GM12801 (cell line): ENCODE measurements around the gene LBH.

Experiments used
- TF ChIP-seq, protein P1 (sequence below): IDR thresholded peaks from one replicate; pipeline ENCODE4 v1.5.1; 2011; ENCODE audit warnings: control low read depth; ENCODE audit not compliant: insufficient read length; ENCODE audit errors: extremely low read depth

Gene LBH

DNA sequence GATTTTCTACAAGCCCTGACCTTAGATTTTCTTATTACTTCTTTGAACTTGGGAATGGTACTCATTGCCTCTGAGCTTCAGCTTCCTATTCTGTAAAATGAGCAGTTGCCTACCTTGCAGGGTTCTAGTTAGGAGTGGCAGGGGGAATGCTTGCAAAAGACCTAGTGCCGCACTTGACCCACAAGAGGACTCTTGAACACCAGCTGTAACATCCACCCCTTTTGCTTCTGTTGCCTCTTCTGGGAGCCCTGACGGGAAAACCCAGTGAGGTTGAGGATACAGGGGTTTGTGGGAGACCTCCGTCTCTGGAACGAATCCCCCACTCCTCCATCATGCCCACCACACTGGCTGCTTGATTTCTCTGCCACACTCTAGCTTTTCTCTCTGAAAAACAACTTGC, 27.1 kb upstream of the LBH start:
- TF ChIP-seq, protein P1, sequence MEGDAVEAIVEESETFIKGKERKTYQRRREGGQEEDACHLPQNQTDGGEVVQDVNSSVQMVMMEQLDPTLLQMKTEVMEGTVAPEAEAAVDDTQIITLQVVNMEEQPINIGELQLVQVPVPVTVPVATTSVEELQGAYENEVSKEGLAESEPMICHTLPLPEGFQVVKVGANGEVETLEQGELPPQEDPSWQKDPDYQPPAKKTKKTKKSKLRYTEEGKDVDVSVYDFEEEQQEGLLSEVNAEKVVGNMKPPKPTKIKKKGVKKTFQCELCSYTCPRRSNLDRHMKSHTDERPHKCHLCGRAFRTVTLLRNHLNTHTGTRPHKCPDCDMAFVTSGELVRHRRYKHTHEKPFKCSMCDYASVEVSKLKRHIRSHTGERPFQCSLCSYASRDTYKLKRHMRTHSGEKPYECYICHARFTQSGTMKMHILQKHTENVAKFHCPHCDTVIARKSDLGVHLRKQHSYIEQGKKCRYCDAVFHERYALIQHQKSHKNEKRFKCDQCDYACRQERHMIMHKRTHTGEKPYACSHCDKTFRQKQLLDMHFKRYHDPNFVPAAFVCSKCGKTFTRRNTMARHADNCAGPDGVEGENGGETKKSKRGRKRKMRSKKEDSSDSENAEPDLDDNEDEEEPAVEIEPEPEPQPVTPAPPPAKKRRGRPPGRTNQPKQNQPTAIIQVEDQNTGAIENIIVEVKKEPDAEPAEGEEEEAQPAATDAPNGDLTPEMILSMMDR, result no peak

DNA sequence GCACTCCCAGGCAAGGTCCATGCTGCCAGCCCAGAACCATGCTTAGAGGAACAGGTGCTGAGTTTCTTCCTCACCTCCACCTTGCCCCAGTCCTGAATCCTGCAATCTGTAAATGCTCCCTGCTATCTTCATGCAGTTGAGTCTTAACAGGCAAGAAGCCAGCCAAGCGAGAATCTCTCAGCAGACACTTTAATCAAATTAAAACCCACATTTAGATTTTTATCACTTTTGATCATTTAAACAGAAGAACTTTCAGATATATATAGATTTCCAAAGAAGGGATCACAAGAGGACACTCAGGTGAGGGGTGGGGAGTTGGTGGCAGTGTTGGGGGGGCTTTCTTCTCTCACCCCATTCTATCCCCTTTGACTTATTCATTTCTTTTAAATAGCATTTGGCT, 25.9 kb upstream of the LBH start:
- TF ChIP-seq, protein P1, result no peak

GRCh38 chr2:30206461-30207430, 24.6 kb upstream of the LBH start:
- TF ChIP-seq, protein P1, result no peak

- TF ChIP-seq, protein P1, result no peak
Observed at GRCh38 chr2:30208453-30208852, 22.9 kb upstream of the LBH start.

- TF ChIP-seq, protein P1, result no peak
Observed at GRCh38 chr2:30209227-30209626, 22.1 kb upstream of the LBH start.

DNA sequence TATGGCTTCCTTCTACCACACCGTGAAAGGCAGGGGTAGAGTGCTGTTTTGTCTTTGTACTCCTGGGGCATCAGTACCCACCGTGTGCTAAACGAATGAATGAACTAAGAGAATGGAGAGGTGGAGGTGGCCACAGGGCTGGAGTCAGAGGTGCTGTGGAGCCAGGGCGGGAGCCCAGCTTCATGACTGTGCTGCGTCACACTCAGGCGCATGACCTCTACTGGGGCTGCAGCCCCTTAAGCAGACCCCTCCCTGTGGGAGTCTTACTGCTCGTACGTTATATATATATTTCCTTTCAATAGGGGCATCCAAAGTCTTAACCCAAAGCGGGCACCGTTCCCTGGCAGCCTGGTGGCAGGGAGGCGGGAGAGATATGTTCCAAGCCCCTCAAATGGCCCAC, 18.0 kb upstream of the LBH start:
- TF ChIP-seq, protein P1, result no peak

DNA sequence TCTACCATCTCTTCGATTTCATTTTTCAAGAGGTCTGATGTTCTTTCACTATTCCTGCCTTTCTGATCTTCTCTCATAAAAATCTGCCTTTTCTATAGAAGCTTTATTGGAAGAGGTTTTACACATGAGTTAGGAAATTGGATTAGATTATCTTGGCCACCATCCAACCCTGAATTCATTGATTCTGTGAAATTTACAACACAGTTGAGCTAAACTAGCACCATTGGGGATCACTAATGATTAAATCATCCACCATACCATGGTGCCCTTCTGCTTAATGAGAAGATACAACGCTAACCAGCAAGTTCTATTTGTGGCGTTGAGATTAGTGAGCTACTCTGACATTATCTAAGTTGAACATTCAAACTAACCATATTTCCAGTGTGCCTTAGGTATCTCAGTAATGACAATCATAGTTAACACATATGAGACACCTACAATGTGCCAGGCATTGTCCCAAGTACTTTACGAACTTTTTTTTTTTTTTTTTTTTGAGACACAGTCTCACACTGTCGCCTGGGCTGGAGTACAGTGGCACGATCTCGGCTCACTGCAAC, 17.3 kb upstream of the LBH start:
- TF ChIP-seq, protein P1, result no peak
